Retinal pigment epithelial cell (primary cell): ENCODE results near the gene SLX9.

Experiments used
- DNase-seq: peaks from one replicate; pipeline ENCODE4 v3.0.0-alpha.2; 2010; ENCODE audit warnings: low read depth
- H3K4me3 ChIP-seq: 2 replicates; pipeline ENCODE4 v1.5.1; 2011; ENCODE audit warnings: mild to moderate bottlenecking, low read length, control low read depth, moderate library complexity
- CTCF ChIP-seq: conservative IDR thresholded peaks from 2 replicates; pipeline ENCODE4 v1.5.1; 2011; ENCODE audit warnings: low read depth, low read length, control low read depth, inconsistent platforms

The SLX9 gene

DNA sequence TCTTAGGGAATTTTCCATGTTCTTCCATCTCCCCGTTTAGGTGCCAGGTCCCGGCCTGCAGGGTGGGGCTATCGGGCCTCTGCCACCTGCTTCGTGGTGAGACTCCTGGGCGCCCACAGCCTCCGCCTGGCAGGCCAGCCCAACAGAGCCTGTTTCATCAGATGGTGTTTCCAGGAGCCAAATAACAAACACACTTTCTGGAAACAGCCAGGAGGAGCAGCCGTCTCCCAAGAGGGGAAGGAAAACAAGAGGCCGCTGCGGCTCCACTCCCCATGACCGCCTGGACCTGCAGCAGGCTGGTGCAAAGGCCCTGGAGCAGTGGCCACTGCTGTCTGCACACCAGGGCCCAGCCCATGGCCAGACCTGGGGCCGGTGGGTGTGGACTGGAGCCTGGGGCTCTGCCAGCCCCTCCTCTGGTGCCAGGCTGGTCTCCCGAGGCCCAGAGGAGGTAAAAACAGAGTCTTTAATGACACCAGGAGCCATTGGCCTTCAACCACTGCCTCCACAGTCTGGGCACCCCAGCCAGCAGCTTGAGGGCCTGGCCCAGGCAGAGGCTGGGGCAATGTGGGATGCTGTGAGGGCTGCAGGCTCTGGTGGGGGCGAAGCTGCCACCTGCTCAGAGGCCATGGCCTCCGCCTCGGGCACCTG lies 55.0 kb downstream of the SLX9 start:
- DNase-seq = no peak
- no peak overlapping the region for H3K4me3 ChIP-seq
- no peak for TF ChIP-seq CTCF

GRCh38 chr21:44995343-44995941 lies 55.6 kb downstream of the SLX9 start:
- no peak for DNase-seq
- no peak overlapping the region for H3K4me3 ChIP-seq
- no peak for TF ChIP-seq CTCF

DNA sequence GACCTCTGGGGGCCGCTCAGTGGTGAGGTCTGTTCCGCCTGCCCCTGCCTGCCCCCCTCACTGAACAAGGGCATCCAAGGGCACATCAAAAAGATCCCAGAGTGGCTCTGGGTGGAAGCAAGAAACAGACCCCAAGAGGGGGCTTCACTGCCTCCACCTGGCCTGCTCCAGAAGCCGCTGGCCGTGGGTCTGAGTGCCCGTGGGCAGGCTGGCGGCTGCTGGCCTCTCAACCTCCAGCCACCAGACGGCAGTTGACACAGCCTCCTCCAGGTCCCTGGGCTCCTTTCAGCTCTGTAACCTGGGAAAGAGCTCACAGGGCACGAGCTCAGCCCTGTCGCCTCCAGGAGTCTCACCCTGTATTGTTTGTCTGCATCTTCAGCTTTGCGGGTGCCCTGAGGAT lies 56.3 kb downstream of the SLX9 start:
- TF ChIP-seq CTCF = no peak
- no peak for DNase-seq
- H3K4me3 ChIP-seq = no peak overlapping the region

GRCh38 chr21:44996501-44996921 lies 56.7 kb downstream of the SLX9 start:
- DNase-seq = no peak
- TF ChIP-seq CTCF = no peak
- H3K4me3 ChIP-seq = no peak overlapping the region

DNA sequence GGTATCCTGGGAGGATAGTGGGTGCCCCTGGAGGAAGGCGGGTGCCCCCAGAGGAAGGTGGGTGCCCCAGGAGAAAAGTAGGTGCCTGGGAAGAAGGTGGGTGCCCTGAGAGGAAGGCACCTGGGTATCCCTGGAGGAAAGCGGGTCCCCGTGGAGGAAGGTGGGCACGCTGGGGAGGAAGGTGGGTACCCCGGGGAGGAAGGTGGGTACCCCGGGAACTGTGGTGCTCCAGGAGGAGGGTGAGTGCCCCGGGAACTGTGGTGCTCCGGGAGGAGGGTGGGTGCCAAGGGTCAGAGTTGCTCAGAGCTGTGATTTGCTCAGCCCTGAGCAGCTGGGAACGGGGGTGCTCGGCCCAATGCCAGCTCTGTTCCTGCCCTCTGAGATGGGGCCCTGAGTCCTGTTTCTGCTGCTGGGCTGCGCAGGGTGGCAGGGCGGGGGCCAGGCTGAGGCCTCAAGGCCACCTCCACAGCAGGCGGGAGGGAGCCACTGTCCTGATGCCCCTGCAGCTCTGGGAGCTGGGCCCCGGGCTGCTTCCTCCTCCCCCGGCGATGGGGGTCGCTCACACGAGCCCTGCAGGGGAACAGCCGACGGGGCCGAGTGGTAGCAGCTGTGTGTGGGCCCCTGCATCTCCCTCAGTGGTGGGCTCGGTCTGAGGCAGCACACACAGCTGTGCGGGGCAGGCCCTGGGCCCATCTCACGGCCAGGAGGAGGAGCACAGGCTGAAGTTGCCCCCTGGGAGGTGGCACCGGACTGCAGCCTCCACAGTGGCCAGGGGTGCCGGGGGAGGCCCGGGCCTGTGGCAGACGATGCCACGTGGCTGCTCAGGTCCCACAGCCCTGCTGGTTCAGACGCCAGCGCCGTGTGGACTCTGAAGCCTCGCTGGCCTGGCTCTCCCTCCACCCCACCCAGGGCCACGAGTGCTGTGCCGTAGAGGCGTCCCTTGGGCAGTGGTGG lies 57.4 kb downstream of the SLX9 start:
- H3K4me3 ChIP-seq = no peak overlapping the region
- no peak for TF ChIP-seq CTCF
- DNase-seq = no peak

GRCh38 chr21:44998086-44998620 lies 58.3 kb downstream of the SLX9 start:
- DNase-seq = no peak
- H3K4me3 ChIP-seq = no peak overlapping the region
- TF ChIP-seq CTCF = no peak
